IMR-90 (cell line): ENCODE measurements around the gene TSC2. TPM values are rescaled to one million over a fixed set of nuclear protein-coding genes. Genes with fewer than 3 reads are reported as not detected.
"Not testable (repeated sequence)": the region's sequence is repeated elsewhere in the genome, so short reads cannot be mapped to it uniquely, and the experiment has no call there.

Experiments used
- ATAC-seq: fragments of 200-7000 bp; cut with Tn5 transposase; 2 replicates; pipeline ENCODE4 v1.9.1; 2020; ENCODE audit warnings: low read depth, mild to moderate bottlenecking, moderate library complexity
- BruUV-seq: library from RNA; stranded (reverse); fragments of 400-500 nt; replicated peaks from 2 replicates; lab custom pipeline; 2021; lab: Mats Ljungman, UMichigan
- CTCF ChIA-PET: fragments of 300-600 bp; formaldehyde crosslinking; extraction: SDS; loops from one replicate; lab custom pipeline; 2021; ENCODE audit warnings: antibody characterized with exemption; lab: Yijun Ruan, JAX
- POLR2A ChIA-PET: fragments of 300-600 bp; sonication (Branson Sonifier 250); formaldehyde crosslinking; loops from one replicate; lab custom pipeline; 2022; ENCODE audit warnings: antibody characterized with exemption; ENCODE audit not compliant: unreplicated experiment; lab: Charles Lee
- DNase-seq: peaks from one replicate; pipeline ENCODE4 v3.0.0; 2013
- H2AFZ ChIP-seq: replicated peaks from 2 replicates; pipeline ENCODE3; 2013; ENCODE audit warnings: low read length, mild to moderate bottlenecking; ENCODE audit not compliant: poor library complexity
- H2AK5ac ChIP-seq: 2 replicates; pipeline ENCODE4 v1.6.1; 2013; ENCODE audit warnings: low read depth, low read length, inconsistent platforms
- H2AK9ac ChIP-seq: replicated peaks from 2 replicates; pipeline ENCODE3; 2013; ENCODE audit warnings: mild to moderate bottlenecking, low read depth, low read length, moderate library complexity; ENCODE audit not compliant: poor library complexity
- H2BK120ac ChIP-seq: 2 replicates; pipeline ENCODE4 v1.6.1; 2013; ENCODE audit warnings: low read depth, low read length, inconsistent platforms
- H2BK15ac ChIP-seq: 3 replicates; pipeline ENCODE4 v1.6.1; 2013; ENCODE audit warnings: low read depth, low read length, inconsistent platforms
- H2BK20ac ChIP-seq: 2 replicates; pipeline ENCODE4 v1.6.1; 2013; ENCODE audit warnings: low read depth, mild to moderate bottlenecking, inconsistent platforms, low read length, moderate library complexity
- H2BK5ac ChIP-seq: 2 replicates; pipeline ENCODE4 v1.6.1; 2013; ENCODE audit warnings: mild to moderate bottlenecking, low read depth, low read length, inconsistent platforms; ENCODE audit not compliant: poor library complexity, severe bottlenecking
- H3K14ac ChIP-seq: replicated peaks from 2 replicates; pipeline ENCODE4 v1.6.1; 2013; ENCODE audit warnings: low read depth, low read length, inconsistent platforms
- H3K18ac ChIP-seq: 2 replicates; pipeline ENCODE4 v1.6.1; 2013; ENCODE audit warnings: low read depth, low read length, control low read depth
- H3K23ac ChIP-seq: 2 replicates; pipeline ENCODE4 v1.6.1; 2013; ENCODE audit warnings: low read depth, low read length, inconsistent platforms
- H3K27ac ChIP-seq: 2 replicates; pipeline ENCODE4 v1.5.1; 2013; ENCODE audit warnings: mild to moderate bottlenecking, control low read depth, low read length; ENCODE audit not compliant: insufficient read depth
- H3K27me3 ChIP-seq: 2 replicates; pipeline ENCODE4 v1.6.1; 2013; ENCODE audit warnings: low read length; ENCODE audit not compliant: control insufficient read depth, insufficient read depth
- H3K36me3 ChIP-seq: 2 replicates; pipeline ENCODE4 v1.6.1; 2013; ENCODE audit warnings: low read length, mixed read lengths; ENCODE audit not compliant: control insufficient read depth, insufficient read depth
- H3K4ac ChIP-seq: 2 replicates; pipeline ENCODE4 v1.6.1; 2013; ENCODE audit warnings: low read depth, low read length, inconsistent platforms
- H3K4me1 ChIP-seq: 2 replicates; pipeline ENCODE4 v1.6.1; 2013; ENCODE audit warnings: low read length, mixed read lengths; ENCODE audit not compliant: control insufficient read depth, insufficient read depth
- H3K4me2 ChIP-seq: 2 replicates; pipeline ENCODE4 v1.6.1; 2013; ENCODE audit warnings: low read depth, mild to moderate bottlenecking, control low read depth, low read length, moderate library complexity
- H3K4me3 ChIP-seq: 2 replicates; pipeline ENCODE4 v1.5.1; 2013; ENCODE audit warnings: low read depth, mild to moderate bottlenecking, control low read depth, low read length, moderate library complexity; ENCODE audit not compliant: insufficient read depth
- H3K56ac ChIP-seq: 2 replicates; pipeline ENCODE4 v1.6.1; 2013; ENCODE audit warnings: low read length, inconsistent platforms; ENCODE audit not compliant: insufficient read depth; ENCODE audit errors: extremely low read depth
- H3K79me1 ChIP-seq, 2 experiments: 2 replicates each; pipeline ENCODE4 v1.6.1; 2013; ENCODE audit warnings: low read length in 2 of 2, inconsistent platforms in 1 of 2, low read depth in 1 of 2
- H3K9ac ChIP-seq: 2 replicates; pipeline ENCODE4 v1.6.1; 2013; ENCODE audit warnings: low read depth, low read length, control low read depth
- H3K9me1 ChIP-seq: 2 replicates; pipeline ENCODE4 v1.6.1; 2013; ENCODE audit warnings: low read length, inconsistent platforms; ENCODE audit not compliant: insufficient read depth
- H3K9me3 ChIP-seq: 2 replicates; pipeline ENCODE4 v1.6.1; 2013; ENCODE audit warnings: low read length; ENCODE audit not compliant: control insufficient read depth, insufficient read depth
- H4K20me1 ChIP-seq: 2 replicates; pipeline ENCODE4 v1.6.1; 2013; ENCODE audit warnings: low read length, inconsistent platforms; ENCODE audit not compliant: insufficient read depth
- H4K5ac ChIP-seq: 2 replicates; pipeline ENCODE4 v1.6.1; 2013; ENCODE audit warnings: mild to moderate bottlenecking, low read depth, low read length, control low read depth
- H4K8ac ChIP-seq, 2 experiments: 2 replicates each; pipeline ENCODE4 v1.6.1; 2013; ENCODE audit warnings: low read depth in 2 of 2, low read length in 2 of 2, control low read depth in 1 of 2, inconsistent platforms in 1 of 2
- H4K91ac ChIP-seq: 2 replicates; pipeline ENCODE4 v1.6.1; 2013; ENCODE audit warnings: low read depth, low read length, inconsistent platforms; ENCODE audit not compliant: insufficient read depth
- WGBS, 2 experiments: methylation state at CpG; one replicate each; pipeline versions ENCODE4 v1.1.5 to v1.1.7; 2013; ENCODE audit warnings: missing lambda C conversion rate in 2 of 2; ENCODE audit not compliant: insufficient read length in 1 of 2; ENCODE audit errors: extremely low coverage in 2 of 2; 5-methylcytosine and 5-hydroxymethylcytosine counted together
- dilution Hi-C: fragments of 300-500 bp; cut with HindIII; formaldehyde crosslinking; loops from one replicate; pipeline ENCODE4 v1.14.3; 2018; ENCODE audit warnings: low sequenced_read_pairs; ENCODE audit not compliant: unreplicated experiment
- in situ Hi-C: fragments of 300-500 bp; cut with MboI; formaldehyde crosslinking; loops from 3 replicates; pipeline ENCODE4 v1.14.3; 2019; ENCODE audit warnings: low sequenced_read_pairs, inconsistent platforms, mixed read lengths
- intact Hi-C: fragments of 100-400 bp; cut with micrococcal nuclease; formaldehyde crosslinking; loops from 2 replicates; pipeline ENCODE4 v1.10.0; 2022
- polyA plus RNA-seq, 3 experiments: library from polyadenylated mRNA; depleted of rRNA; stranded (reverse); fragments of >200 nt; gene quantifications; 2 replicates each; pipeline ENCODE4 v1.2.3, GENCODE V29; 2012; ENCODE audit warnings: low replicate concordance in 1 of 3
- total RNA-seq: library from RNA; depleted of rRNA; stranded (reverse); fragments of >200 nt; gene quantifications from 2 replicates; pipeline ENCODE4 v1.2.3, GENCODE V29; 2012

The TSC2 gene
- total and polyA plus RNA-seq, 2 of the 4 experiments (the other 2 are of a cell fraction) = 31.4 to 88.6 TPM

GRCh38 chr16:2129890-2130447 is 82.2 kb downstream of the TSC2 start:
- H4K8ac ChIP-seq, dilution Hi-C loops, H3K36me3 ChIP-seq, intact Hi-C loops, H3K4me2 ChIP-seq, H3K14ac ChIP-seq, H2BK5ac ChIP-seq, DNase-seq, H2AK9ac ChIP-seq, H3K9me3 ChIP-seq, H3K27ac ChIP-seq, BruUV-seq, H2AFZ ChIP-seq, H3K27me3 ChIP-seq, CTCF ChIA-PET, H4K91ac ChIP-seq, H3K4me3 ChIP-seq, POLR2A ChIA-PET, H3K4ac ChIP-seq, H3K23ac ChIP-seq, H3K18ac ChIP-seq, ATAC-seq, H4K5ac ChIP-seq, H2AK5ac ChIP-seq, H3K9me1 ChIP-seq, H3K9ac ChIP-seq, H2BK20ac ChIP-seq, H3K56ac ChIP-seq, in situ Hi-C loops, H2BK120ac ChIP-seq, H2BK15ac ChIP-seq: not testable (repeated sequence)
- H4K20me1 ChIP-seq = peaks cover 33% of the 10 kb centered on the region
- peaks cover 7 to 17% of the 10 kb centered on the region in 2 experiments; a peak in 3 of 4 replicates for H3K79me1 ChIP-seq
- WGBS, 2 experiments = 55% methylated on average over 4 of the region's 22 CpGs; no CpG with 5 or more reads in 1 of the 2 experiments
- H3K4me1 ChIP-seq = peaks cover 21% of the 10 kb centered on the region

- H3K9me1 ChIP-seq, H2BK15ac ChIP-seq, H3K36me3 ChIP-seq, H4K91ac ChIP-seq, H2BK120ac ChIP-seq, H3K4me1 ChIP-seq, H3K14ac ChIP-seq, POLR2A ChIA-PET, H2AFZ ChIP-seq, H3K18ac ChIP-seq, H3K4ac ChIP-seq, H3K9ac ChIP-seq, CTCF ChIA-PET, H3K27me3 ChIP-seq, H3K27ac ChIP-seq, H2AK9ac ChIP-seq, intact Hi-C loops, H2BK20ac ChIP-seq, DNase-seq, dilution Hi-C loops, H3K79me1 ChIP-seq, H3K56ac ChIP-seq, H3K23ac ChIP-seq, ATAC-seq, in situ Hi-C loops, H4K8ac ChIP-seq, BruUV-seq, H3K4me2 ChIP-seq, H2AK5ac ChIP-seq, H3K4me3 ChIP-seq, H2BK5ac ChIP-seq, H4K5ac ChIP-seq, H3K9me3 ChIP-seq: not testable (repeated sequence)
- peaks cover 15% of the 10 kb centered on the region for H4K20me1 ChIP-seq
- WGBS, 2 experiments = no CpG with 5 or more reads among the region's 12 CpGs
These were observed 86.0 kb downstream of the TSC2 start for GRCh38 chr16:2133797-2134196.
